ENCODE measurements around the gene MS4A7.

- TF ChIP-seq CTCF (IDR thresholded peaks at IDR 0.05) (no peak), POLR2A (IDR thresholded peaks at IDR 0.05) (no peak)
These were observed 1.7 kb upstream of the MS4A7 start for GRCh38 chr11:60376601-60377000.

All from testis (tissue), 2 donors.